MM.1S (cell line): ENCODE data around the gene ANKIB1.

ENCODE experiments used
- CTCF ChIP-seq: fragments of 300-600 bp; sonication (generic); IDR thresholded peaks from 2 replicates; pipeline ENCODE4 v1.5.1; 2016; ENCODE audit warnings: antibody characterized with exemption, low read length, mixed read lengths
- EZH2 ChIP-seq: fragments of 300-600 bp; sonication (generic); optimal IDR thresholded peaks from 2 replicates; pipeline ENCODE3; 2017; ENCODE audit warnings: low read depth, mild to moderate bottlenecking, antibody characterized with exemption, low read length, mixed read lengths

- TF ChIP-seq CTCF (no peak), EZH2 (no peak)
These were observed 94.2 kb downstream of the ANKIB1 start for GRCh38 chr7:92340016-92340415.
